GM12891 (cell line): ENCODE measurements around the gene BRAF.

Experiments used
- POLR2A ChIP-seq: IDR thresholded peaks from 2 replicates; pipeline ENCODE4 v1.6.1; 2011; ENCODE audit warnings: low read depth, low read length, control low read depth
- POLR2AphosphoS5 ChIP-seq: IDR thresholded peaks from 2 replicates; pipeline ENCODE4 v1.6.1; 2011; ENCODE audit warnings: low read depth, low read length, control low read depth
- SPI1 ChIP-seq: IDR thresholded peaks from 2 replicates; pipeline ENCODE4 v1.6.1; 2011; ENCODE audit warnings: low read depth, low read length, control low read depth
- TAF1 ChIP-seq: IDR thresholded peaks from 2 replicates; pipeline ENCODE4 v1.6.1; 2011; ENCODE audit warnings: low read depth, low read length, control low read depth

DNA sequence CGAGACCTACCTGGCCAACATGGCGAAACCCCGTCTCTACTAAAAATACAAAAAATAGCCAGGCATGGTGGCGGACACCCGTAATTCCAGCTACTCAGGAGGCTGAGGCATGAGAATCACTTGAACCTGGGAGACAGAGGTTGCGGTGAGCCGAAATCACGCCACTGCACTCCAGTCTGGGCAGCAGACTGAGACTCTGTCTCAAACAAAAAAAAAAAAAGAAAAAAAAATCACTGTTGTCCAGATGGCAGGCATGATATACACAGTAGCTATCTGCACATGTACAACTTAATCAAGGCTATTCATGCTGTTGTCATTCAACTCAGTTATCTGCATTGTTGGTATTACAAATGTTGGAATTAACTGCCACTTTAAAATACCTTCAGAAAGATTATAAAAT lies 55.3 kb downstream of the BRAF start:
- no peak for TF ChIP-seq TAF1
- TF ChIP-seq POLR2A, result no peak
- no peak for TF ChIP-seq POLR2AphosphoS5
- no peak for TF ChIP-seq SPI1
